Erythroblast (primary cell): Measurements from ENCODE around the gene DOCK2.

Source experiments
- GATA1 ChIP-seq: IDR thresholded peaks from 2 replicates; pipeline ENCODE4 v1.6.1; 2011; ENCODE audit warnings: low read depth, mild to moderate bottlenecking, control low read depth, low read length, moderate library complexity
- POLR2A ChIP-seq: IDR thresholded peaks from 2 replicates; pipeline ENCODE4 v1.6.1; 2011; ENCODE audit warnings: mild to moderate bottlenecking, low read length

- TF ChIP-seq POLR2A (no peak), GATA1 (no peak)
Observed at GRCh38 chr5:169997798-169998197, 360.7 kb downstream of the DOCK2 start.
